KMS-11 (cell line): Measurements from ENCODE around the gene PTPRK.

Source experiments
- H2AFZ ChIP-seq: fragments of 200-600 bp; sonication (generic); 2 replicates; pipeline ENCODE4 v1.6.1; 2016; ENCODE audit warnings: antibody characterized with exemption, mixed run types, low read depth
- H3K27ac ChIP-seq: fragments of 200-600 bp; sonication (generic); 2 replicates; pipeline ENCODE4 v1.6.1; 2016; ENCODE audit warnings: mild to moderate bottlenecking, mixed run types
- H3K27me3 ChIP-seq: fragments of 200-600 bp; sonication (generic); 2 replicates; pipeline ENCODE4 v1.6.1; 2017; ENCODE audit warnings: mild to moderate bottlenecking, low read depth, mixed run types, moderate library complexity; ENCODE audit not compliant: insufficient read depth
- H3K36me3 ChIP-seq: fragments of 200-600 bp; sonication (generic); 2 replicates; pipeline ENCODE4 v1.6.1; 2017; ENCODE audit warnings: mild to moderate bottlenecking, mixed run types; ENCODE audit not compliant: insufficient read depth
- H3K4me1 ChIP-seq: fragments of 200-600 bp; sonication (generic); 2 replicates; pipeline ENCODE4 v1.6.1; 2016; ENCODE audit warnings: mild to moderate bottlenecking, low read depth, mixed run types; ENCODE audit not compliant: poor library complexity, severe bottlenecking
- H3K4me2 ChIP-seq: fragments of 200-600 bp; sonication (generic); 2 replicates; pipeline ENCODE4 v1.7.0; 2016; ENCODE audit warnings: mild to moderate bottlenecking, mixed run types
- H3K4me3 ChIP-seq: fragments of 200-600 bp; sonication (generic); IDR thresholded peaks from 2 replicates; pipeline ENCODE4 v1.6.1; 2017; ENCODE audit warnings: low read depth, low read length, mixed read lengths; ENCODE audit not compliant: insufficient read depth
- H3K79me2 ChIP-seq: fragments of 200-600 bp; sonication (generic); 2 replicates; pipeline ENCODE4 v1.6.1; 2016; ENCODE audit warnings: low read depth, mixed run types; ENCODE audit not compliant: insufficient read depth
- H3K9ac ChIP-seq: fragments of 200-600 bp; sonication (generic); 2 replicates; pipeline ENCODE4 v1.6.1; 2016; ENCODE audit warnings: mild to moderate bottlenecking, mixed run types
- H4K20me1 ChIP-seq: fragments of 200-600 bp; sonication (generic); 2 replicates; pipeline ENCODE4 v1.6.1; 2016; ENCODE audit warnings: mild to moderate bottlenecking, mixed run types; ENCODE audit not compliant: insufficient read depth
- TF ChIP-seq, protein P1 (sequence below): fragments of 200-600 bp; sonication (generic); conservative IDR thresholded peaks from 2 replicates; pipeline ENCODE4 v1.6.1; 2017; ENCODE audit warnings: low read depth, mild to moderate bottlenecking, antibody characterized with exemption, low read length, moderate library complexity, mixed read lengths

PTPRK gene

DNA sequence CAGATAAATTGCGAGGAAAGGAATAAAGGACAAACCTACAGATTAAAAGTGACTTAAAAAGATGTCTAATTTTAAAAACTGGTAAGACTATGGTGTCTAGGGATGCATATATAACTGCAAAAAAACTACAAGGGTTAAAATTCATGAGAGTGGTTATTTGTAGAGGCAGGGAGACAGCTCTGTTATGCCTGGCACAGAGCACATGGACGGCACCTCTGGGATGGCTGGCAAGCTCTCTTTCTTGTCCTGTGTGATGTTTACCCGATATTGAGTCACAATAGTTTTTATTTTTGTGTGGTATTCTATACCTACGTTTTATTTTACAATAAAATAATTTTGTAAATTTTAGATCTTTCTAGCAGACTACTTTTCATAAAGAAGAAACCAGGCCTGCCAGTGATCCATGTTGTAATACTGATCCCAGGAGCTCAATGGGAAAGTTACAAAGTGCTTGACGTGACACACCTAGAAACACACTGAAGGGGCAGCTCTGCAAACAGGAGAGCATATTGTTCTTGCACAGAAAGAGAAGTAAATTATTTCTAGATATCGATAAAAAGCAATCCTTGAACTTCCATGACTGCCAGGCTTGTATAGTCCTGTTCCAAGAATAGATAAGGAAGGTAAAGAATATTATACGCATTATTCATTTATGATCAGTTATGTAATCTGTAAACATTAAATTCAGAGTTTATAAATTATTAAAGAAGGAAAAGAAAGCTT, 290.0 kb downstream of the PTPRK start:
- no peaks in the 10 kb centered on the region for H3K79me2 ChIP-seq
- TF ChIP-seq, protein P1, sequence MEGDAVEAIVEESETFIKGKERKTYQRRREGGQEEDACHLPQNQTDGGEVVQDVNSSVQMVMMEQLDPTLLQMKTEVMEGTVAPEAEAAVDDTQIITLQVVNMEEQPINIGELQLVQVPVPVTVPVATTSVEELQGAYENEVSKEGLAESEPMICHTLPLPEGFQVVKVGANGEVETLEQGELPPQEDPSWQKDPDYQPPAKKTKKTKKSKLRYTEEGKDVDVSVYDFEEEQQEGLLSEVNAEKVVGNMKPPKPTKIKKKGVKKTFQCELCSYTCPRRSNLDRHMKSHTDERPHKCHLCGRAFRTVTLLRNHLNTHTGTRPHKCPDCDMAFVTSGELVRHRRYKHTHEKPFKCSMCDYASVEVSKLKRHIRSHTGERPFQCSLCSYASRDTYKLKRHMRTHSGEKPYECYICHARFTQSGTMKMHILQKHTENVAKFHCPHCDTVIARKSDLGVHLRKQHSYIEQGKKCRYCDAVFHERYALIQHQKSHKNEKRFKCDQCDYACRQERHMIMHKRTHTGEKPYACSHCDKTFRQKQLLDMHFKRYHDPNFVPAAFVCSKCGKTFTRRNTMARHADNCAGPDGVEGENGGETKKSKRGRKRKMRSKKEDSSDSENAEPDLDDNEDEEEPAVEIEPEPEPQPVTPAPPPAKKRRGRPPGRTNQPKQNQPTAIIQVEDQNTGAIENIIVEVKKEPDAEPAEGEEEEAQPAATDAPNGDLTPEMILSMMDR: no peak

DNA sequence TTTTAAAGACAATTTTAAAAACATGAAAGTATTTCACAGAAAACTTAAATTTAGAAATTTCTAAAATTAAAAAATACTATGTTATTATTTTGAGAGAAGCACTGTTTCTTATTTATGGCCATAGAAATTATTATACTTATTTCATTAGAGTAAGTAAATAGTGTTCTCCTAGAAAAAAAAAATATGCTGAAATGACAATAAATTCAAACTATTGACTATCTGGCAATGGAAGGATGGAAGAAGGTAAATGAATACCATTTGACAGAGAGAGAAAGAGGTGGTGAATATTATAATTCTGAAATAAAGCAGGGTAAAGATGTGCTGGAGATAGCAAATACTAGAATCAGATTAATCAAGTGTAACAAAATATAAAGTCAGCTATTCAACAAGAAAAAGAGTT, 294.8 kb downstream of the PTPRK start:
- Histone ChIP-seq H3K79me2 (no peaks in the 10 kb centered on the region), H4K20me1 (no peaks in the 10 kb centered on the region), H3K27me3 (no peaks in the 10 kb centered on the region), H3K27ac (no peak overlapping the region), H3K4me3 (no peak overlapping the region), H3K4me2 (no peak overlapping the region), H3K4me1 (no peaks in the 10 kb centered on the region), H3K36me3 (no peaks in the 10 kb centered on the region), H3K9ac (no peak overlapping the region), H2AFZ (no peak overlapping the region)
- TF ChIP-seq, protein P1: no peak

More for the DNA sequence above, 290.0 kb downstream of the PTPRK start:
- Histone ChIP-seq H3K9ac (no peak overlapping the region), H3K4me2 (no peak overlapping the region), H4K20me1 (no peaks in the 10 kb centered on the region), H3K27ac (no peak overlapping the region), H3K4me1 (no peaks in the 10 kb centered on the region), H3K4me3 (no peak overlapping the region), H3K36me3 (no peaks in the 10 kb centered on the region), H2AFZ (no peak overlapping the region), H3K27me3 (no peaks in the 10 kb centered on the region)

DNA sequence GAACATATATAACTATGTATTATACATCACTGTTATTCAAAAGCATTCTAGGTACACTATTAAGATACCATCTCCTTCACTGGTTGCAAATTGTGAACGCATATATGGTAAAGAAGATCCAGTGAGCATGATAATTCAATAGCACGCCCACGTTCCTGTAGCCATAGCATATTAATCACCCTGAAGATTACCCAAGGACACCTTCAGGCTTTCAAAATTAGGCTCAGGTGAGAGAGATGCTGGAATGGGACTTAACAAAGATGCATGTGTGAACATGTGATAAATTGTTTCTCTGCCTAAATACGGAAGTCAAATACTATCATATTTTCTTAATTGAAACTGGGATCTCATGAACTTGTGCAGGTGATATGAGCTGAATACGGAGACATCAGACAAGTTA, 303.5 kb downstream of the PTPRK start:
- Histone ChIP-seq H3K4me1 (no peaks in the 10 kb centered on the region), H3K4me3 (no peak overlapping the region), H3K9ac (no peak overlapping the region), H2AFZ (no peak overlapping the region), H3K27me3 (no peaks in the 10 kb centered on the region), H3K79me2 (no peaks in the 10 kb centered on the region), H3K36me3 (no peaks in the 10 kb centered on the region), H3K27ac (no peak overlapping the region), H4K20me1 (no peaks in the 10 kb centered on the region), H3K4me2 (no peak overlapping the region)
- TF ChIP-seq, protein P1: no peak

DNA sequence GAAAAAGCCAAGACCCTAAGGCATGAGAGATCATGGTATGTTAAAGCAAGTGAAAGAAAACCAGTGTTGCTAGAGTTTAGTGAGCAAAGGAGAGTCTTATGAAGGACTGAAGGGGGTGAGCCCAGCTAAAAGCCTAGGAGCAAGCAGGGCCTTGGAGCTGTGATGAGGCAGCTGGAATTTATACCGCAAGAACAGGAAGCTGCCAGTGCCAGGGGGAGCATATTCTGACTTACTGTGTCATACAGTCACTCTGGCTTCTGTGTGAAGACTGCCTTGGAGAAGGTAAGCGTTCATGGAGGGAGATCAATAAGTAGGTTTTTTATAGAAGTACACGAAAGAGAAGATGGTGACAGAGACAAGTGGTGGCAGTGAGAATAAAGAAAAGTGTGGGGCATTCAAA, 310.6 kb downstream of the PTPRK start:
- Histone ChIP-seq H3K27ac (no peak overlapping the region), H3K27me3 (no peaks in the 10 kb centered on the region), H3K79me2 (no peaks in the 10 kb centered on the region), H3K4me3 (no peak overlapping the region), H3K4me2 (no peak overlapping the region), H3K36me3 (no peaks in the 10 kb centered on the region), H3K4me1 (no peaks in the 10 kb centered on the region), H4K20me1 (no peaks in the 10 kb centered on the region), H2AFZ (no peak overlapping the region), H3K9ac (no peak overlapping the region)
- TF ChIP-seq, protein P1: no peak
